8988T (cell line): ENCODE measurements around the gene AMPD2.
"Not testable (repeated sequence)": the region's sequence is repeated elsewhere in the genome, so short reads cannot be mapped to it uniquely, and the experiment has no call there.

ENCODE experiments used
- DNase-seq: peaks from one replicate; pipeline ENCODE4 v3.0.0; 2011

The AMPD2 gene

DNA sequence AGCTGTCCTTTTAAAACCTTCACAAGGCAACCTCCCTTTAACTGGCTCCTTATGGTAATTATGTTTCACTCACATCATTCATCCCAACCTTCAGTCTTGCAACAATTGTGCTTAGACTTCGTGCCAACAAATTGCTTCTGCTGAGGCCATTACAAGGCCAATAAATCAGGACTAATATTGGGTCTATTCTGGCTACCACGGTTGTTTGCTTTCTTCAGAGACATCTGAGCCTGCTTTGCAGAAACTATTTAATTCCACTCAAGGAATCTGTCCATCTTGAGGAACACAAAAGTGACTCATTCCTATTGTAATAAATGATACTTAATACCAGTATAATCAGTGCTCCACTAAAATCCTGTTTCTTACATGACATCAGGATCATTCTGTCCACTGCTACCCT, 33.7 kb downstream of the AMPD2 start:
- no peak for DNase-seq

DNA sequence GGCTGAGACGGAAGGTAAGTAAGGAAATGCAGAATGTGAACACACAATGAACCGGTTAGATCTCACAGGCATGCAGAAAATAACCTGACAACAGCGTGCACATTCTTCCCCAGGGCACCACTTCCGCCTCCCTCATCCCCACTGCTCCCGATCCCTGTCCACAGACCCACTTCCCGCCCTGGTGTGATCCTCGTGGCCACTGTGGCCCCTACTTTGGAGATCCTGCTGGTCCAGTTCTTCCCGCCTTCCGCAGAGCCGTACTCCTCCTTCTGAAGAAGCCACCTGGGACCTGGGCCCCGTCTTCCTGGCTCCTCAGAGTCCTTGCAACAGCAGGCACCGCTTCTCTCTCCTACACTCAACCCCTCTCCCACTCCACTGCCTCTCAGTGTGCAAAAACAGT, 34.9 kb downstream of the AMPD2 start:
- DNase-seq = no peak

DNA sequence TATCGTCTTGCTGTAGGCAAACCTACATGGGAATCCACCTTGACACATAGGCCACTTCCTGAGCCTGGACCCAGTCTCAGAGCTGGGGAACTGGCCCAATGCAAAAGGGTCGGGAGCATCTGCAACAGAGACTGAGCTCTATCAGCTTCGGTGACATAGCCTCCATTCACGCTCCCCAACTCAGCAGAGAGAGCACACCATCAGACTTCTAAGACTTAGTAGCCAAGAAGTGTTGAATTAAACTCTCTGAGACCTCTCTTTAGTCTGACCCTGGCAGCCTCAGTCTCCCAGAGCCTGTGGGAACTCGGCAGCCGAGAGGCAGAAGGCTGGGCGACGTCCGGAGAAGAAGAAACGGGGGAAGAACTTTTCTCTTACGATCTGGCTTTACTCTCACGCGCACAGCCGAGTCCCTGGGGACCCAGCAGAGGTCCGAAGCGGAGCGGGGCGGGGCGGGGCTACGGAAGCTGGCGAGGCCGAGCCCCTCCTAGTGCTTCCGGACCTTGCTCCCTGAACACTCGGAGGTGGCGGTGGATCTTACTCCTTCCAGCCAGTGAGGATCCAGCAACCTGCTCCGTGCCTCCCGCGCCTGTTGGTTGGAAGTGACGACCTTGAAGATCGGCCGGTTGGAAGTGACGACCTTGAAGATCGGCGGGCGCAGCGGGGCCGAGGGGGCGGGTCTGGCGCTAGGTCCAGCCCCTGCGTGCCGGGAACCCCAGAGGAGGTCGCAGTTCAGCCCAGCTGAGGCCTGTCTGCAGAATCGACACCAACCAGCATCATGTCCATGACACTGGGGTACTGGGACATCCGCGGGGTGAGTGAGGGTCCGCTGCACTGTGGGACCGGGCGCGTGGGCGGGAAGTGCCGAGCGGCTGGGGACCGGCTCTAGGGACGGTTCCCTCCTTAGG, 36.2 kb downstream of the AMPD2 start, which contains the start of gene GSTM4:
TSS of gene GSTM4 (plus strand) at position 485 of the 905 bp plus-strand sequence. CDS start at position 776, 291 bp downstream.
- peak; percentile 60 for DNase-seq

DNA sequence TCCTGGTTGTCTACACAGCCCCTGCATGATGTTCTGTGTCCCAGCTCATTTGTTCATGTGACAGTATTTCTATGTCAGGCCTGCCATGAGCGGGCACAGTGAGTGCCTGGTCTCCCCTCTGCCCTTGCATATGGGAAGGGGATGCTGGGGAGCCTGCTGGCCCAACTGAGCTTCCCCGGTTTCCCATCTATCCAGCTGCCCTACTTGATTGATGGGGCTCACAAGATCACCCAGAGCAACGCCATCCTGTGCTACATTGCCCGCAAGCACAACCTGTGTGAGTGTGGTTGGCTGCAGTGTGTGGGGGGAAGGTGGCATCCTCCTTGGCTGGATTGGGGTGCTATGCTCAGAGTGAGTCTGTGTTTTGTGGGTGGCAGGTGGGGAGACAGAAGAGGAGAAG, 37.8 kb downstream of the AMPD2 start:
- DNase-seq = no peak

DNA sequence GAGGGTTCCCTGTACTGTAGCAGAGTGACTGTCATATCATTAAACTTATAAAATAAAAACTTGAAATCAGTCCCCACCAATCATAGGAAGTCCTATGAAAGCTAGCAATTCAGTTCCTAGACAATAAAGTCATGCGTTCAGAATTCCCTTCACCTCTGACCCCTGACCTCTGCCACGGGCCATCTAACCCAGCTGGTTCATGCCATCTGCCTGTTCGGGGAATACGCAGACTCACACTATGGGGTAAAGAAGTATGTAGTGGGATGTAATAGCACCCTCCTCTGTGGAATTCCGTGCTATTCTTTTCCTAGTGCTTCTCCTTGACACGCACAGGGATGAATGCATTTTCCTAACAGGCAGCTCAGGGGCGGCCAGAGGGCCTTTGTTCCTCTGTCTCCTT, 38.3 kb downstream of the AMPD2 start:
- DNase-seq = no peak

DNA sequence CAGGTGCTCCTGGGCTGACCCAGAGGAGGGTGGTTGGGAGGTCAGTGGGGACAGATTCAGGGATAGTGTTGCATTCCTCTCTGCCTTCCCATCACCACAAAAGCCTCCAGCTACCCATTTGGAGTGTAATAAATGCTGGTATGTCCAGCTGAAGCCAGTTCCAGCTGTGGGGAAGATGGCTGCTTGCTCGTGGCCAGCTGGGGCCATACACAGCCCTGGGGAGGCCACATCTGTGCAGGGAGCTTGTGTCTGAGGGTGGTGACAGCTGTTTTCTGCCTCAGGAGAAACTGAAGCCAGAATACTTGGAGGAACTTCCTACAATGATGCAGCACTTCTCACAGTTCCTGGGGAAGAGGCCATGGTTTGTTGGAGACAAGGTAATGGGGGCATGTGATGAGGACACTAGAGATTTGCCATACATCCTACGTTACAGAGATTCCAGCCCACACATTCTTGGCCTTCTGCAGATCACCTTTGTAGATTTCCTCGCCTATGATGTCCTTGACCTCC, 39.0 kb downstream of the AMPD2 start:
- DNase-seq = no peak

DNA sequence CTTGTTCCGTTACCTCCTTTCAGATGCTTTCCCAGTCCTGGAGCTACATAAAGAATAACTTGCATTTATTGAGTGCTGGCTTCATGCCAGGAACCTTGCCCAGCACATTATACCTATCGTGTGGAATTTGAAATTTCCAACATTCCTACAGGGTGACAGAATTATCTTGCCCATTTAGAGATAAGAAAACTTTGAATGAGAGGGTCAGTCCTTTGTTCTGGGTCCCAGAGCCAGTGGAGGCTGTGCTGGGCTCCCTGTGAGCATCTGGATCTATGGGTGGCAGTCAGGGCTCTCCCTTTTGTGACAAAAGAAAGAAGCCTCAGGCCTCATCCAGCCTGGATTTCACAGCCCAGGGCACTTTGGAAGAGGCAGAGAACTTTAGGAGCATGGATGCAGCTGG, 39.5 kb downstream of the AMPD2 start:
- no peak for DNase-seq

DNA sequence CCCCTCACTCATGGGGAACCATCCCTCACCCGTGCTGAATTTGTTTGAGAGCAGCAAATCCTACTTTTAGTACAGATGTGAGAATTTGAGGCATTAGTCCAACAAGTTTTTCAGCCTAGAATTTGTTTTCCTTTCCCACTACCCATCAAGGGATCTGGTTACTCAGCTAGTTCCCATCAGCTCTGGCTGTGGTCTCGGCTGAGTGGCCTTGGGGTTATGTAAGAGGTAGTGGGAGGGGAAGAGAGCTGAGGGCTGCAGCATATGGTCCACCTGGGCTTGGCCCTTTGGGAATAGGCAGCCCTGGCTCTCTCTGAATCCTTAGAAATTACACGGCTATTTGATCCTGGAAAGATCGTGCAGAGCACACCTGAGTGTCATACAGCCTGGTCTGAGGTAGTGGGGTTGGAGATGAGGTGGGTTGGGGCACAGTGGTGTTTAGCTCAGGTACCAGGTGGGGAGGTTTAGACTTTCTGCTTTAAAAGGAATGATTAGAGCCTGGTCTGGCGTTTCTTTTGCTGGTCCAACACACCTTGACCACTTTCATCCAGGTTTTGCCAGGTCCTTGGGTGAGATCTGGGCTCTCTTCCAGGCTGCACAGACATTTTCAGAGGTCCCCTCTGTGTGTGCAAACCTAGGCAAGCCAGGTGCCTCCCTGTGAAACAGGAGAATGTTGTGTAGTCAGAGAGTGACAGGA, 40.5 kb downstream of the AMPD2 start:
- DNase-seq = no peak

DNA sequence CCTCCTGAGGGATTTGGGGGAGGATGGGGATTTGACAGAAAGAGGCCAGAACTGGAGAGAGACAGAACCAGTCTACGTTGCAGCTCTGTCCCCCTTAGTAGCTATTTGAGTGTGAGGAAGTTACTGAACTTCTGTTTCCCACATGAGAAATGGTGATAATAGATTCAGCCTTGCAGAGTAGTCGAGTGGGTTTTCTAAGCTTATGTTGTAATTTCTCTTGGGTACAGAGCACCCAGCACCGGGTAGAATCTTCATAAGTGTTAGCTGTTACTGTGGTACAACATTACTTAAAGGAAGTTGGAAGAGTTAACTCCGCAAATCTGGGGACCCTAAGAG, 41.0 kb downstream of the AMPD2 start:
- DNase-seq = not testable (repeated sequence)

DNA sequence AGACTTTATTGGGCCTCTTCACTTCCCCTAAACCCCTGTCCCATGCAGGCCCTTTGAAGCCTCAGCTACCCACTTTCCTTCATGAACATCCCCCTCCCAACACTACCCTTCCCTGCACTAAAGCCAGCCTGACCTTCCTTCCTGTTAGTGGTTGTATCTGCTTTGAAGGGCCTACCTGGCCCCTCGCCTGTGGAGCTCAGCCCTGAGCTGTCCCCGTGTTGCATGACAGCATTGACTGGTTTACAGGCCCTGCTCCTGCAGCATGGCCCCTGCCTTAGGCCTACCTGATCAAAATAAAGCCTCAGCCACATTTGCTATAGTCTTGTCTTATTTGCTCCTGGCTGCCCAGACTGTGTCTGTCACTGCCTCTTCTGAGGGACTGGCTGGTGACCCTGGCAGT, 41.8 kb downstream of the AMPD2 start:
- no peak for DNase-seq

DNA sequence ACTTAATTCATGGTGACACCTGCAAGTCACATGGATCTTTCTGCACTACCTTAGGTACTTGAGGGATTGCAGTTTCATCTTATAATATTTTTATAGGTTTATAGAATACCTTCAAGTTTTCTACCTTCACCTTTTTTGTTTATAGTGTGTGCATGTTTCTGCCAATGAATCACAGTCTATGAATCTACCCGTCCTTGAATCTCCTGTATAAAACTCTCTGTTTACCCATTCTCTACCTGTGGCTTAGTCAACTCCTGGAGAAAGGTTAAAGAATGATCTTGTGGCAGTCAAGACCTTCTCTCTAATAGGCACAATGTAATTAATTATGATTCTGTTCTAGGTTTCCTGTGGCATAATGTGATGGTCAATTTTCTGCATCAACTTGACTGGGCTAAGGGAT, 45.0 kb downstream of the AMPD2 start:
- no peak for DNase-seq

DNA sequence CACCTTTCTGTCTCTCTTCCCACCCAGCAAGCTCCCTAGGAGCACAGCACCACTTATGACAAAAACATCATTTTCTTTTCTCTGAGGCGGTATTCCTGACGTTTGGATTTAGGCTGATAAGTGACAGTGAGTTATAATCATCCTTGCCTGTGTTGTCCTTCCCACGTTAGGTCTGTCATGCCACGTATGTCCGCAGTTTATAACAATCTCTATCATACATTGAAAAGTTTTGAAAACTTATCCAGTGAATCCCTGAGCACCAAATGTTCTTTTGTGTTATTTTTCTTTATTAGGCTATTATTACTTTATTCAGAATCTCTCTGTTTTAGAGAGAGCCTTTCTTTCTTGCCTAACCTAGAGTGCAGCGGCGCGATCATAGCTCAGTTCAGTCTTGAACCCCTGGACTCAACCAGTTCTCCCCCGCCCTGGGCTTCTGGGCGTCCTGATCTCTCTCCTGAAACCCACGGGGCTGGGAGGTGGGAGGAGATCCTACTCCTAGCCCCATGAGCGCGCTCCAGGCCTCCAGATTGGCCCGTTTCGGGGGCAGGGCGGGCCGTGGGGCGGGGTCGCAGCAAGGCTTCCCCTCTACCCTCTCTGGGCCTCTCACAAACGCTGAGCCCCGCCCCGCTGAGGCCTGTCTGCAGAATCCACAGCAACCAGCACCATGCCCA, 48.0 kb downstream of the AMPD2 start, which contains the start of gene GSTM2:
TSS of gene GSTM2 (plus strand) at position 606 of the 671 bp plus-strand sequence. CDS start at position 665, 59 bp downstream.
- no peak for DNase-seq

DNA sequence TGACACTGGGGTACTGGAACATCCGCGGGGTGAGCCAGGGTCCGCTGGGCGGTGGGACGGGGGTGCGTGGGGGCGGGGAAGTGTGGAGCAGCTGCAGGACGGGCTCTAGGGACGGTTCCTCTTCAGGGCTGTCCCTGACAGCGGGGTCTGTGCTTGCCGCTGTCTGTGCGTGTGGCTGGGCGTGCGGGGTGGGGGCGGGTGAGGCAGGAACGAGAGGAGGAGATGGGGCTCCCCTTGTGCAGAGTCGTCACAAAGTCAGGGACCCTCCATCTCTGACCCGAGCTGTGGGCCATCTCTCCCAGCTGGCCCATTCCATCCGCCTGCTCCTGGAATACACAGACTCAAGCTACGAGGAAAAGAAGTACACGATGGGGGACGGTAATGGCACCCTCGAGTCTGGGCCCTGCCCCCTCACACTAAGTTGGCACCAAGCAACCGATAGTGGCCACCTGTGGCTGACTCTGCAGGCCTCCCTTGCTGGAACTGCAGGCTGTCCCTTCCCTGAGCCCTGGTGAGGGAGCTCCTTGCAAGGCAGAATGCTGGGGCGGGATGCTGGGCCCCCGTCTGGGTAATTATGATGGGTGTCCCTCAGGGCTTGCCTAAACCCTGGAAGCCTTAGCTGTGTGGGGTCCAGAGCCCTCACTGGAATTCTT, 48.6 kb downstream of the AMPD2 start:
- no peak for DNase-seq

DNA sequence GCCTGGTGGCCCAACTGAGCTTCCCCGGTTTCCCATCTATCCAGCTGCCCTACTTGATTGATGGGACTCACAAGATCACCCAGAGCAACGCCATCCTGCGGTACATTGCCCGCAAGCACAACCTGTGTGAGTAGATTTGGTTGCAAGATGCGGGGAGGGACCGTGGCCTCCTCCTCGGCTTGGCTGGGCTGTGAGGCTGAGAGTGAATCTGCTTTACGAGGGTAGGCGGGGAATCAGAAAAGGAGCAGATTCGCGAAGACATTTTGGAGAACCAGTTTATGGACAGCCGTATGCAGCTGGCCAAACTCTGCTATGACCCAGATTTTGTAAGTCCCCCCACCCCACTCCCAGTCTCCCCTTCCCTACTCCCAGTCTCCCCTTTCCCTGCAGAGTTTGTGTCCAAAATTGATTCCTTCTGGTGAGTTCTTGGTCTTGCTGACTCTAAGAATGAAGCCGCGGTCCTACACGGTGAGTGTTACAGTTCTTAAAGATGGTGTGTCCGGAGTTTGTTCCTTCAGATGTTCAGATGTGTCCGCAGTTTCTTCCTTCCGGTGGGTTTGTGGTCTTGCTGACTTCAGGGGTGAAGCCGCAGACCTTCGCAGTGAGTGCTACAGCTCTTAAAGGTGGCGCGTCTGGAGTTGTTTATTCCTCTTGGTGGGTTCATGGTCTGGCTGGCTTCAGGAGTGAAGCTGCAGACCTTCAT, 49.8 kb downstream of the AMPD2 start:
- DNase-seq = no peak

DNA sequence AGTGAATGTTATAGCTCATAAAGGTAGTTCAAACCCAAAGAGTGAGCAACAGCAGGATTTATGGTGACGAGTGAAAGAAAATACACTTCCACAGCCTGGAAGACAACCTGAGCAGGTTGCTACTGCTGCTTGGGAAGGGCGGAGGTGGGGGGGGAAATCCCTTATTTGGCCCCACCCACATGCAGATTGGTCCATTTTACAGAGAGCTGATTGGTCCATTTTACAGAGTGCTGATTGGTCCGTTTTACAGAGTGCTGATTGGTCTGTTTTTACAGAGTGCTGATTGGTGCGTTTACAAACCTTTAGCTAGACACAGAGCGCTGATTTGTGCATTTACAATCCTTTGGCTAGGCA, 50.3 kb downstream of the AMPD2 start:
- not testable (repeated sequence) for DNase-seq

DNA sequence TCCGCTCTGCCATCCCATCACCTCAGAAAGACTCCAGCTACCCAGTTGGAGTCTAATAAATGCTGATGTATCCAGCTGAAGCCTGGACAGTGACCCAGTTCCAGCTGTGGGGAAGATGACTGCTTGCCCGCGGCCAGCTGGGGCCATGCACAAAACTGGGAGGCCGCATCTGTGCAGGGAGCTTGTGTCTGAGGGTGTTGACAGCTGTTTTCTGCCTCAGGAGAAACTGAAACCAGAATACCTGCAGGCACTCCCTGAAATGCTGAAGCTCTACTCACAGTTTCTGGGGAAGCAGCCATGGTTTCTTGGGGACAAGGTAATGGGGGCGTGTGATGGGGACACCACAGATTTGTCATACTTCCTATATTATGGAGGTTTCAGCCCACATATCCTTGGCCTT, 51.4 kb downstream of the AMPD2 start:
- DNase-seq = no peak

DNA sequence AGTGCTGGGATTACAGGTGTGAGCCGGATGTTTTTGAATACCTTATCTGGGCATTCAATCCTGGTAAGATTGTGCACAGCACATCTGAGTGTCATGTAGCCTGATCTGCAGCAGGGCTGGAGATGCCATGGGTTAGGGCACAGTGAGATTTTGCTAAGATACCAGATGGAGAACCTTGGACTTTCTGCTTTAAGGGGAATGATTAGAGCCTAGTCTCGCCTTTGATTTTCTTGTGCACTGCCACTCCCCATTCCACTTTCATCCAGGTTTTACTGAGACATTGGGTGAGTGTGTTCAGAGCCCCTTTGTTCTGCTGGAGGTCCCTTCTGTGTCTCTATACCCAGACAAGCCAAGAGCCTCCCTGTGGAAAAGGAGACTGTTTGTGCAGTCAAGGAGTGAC, 54.2 kb downstream of the AMPD2 start:
- not testable (repeated sequence) for DNase-seq

DNA sequence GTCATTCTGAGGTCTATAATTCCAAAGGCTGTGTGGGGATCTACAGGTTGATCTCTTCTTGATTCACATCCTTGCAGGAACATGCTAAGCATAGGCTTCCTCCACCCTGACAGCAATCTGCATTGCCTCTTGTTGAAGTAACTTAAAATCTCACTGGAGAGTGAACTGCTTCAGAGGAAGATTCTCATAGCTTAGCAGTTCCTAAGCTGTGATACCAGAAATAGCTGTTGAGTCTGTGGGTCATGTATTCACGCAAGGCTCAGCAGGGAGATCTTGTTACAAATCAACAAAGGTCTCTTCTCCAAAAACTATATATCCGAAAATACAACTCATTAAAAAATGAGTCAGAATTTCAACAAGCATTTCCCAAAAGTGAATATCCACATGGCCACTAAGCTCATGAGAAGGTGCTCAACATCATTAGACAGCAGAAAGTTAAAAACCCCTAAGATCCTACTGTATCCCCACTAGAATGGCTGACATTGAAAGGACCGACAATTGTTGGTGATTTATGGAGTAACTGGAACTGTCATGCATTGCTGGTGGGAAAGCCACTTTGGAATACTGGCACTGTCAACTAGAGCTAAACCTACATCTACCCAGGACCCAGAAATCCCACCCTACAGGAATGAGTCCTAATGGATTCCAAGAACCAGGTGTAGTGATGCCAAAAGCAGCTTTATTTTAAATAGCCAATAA, 57.2 kb downstream of the AMPD2 start:
- DNase-seq = not testable (repeated sequence)

DNA sequence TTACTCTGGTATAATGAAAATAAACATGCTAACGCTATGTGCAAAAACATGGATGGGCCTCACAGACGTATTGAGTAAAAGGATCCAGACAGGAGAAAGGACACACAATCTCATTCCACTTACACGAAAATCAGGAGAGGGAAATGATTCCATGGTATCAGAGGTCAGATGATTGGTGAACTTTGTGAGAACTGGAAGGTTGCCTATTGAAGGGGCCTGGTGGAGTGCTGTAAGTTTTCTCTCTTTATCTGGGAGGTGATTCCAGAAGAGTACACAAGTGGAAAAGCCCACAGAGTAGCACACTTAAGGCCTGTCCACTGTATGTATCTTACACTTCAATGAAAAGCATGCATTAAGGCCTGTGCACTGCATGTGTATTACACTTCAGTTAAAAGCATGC, 57.8 kb downstream of the AMPD2 start:
- no peak for DNase-seq

DNA sequence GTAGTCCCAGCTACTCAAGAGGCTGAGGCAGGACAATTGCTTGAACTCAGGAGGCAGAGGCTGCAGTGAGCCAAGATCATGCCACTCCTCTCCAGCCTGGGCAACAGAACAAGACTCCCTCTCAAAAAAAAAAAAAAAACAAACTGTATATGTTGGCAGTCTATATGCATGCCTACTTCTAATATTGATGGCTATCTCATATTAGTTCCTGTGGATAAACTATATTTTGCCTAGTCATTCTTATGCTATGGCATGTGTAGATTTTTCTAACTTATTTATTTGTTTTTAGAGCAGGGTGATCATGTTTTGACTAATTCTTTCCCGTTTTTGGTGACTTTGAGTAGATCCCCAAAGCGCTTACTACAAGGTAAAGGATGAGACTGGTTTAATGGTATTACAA, 59.0 kb downstream of the AMPD2 start:
- not testable (repeated sequence) for DNase-seq
